ENCODE data around the gene DAGLA. TPM values are rescaled to one million over a fixed set of nuclear protein-coding genes. Genes with fewer than 3 reads are reported as not detected.

Gene DAGLA
- total and polyA plus RNA-seq, 10 donors: 0.27 to 5.0 (median 3.3) TPM

GRCh38 chr11:61635787-61636186, 44.4 kb upstream of the DAGLA start:
- peaks cover 0 to 6% (median 2%) of the 10 kb centered on the region in 6 donors for H3K4me1 ChIP-seq
- WGBS, 5 donors: 83 to 94% (median 89%) methylated on average over 5 of the region's 5 CpGs
- H3K9me3 ChIP-seq: no peaks in the 10 kb centered on the region
- no peak overlapping the region for H3K27ac ChIP-seq
- H3K4me3 ChIP-seq: no peak overlapping the region
- peaks cover 0 to 66% (median 0%) of the 10 kb centered on the region in 7 donors for H3K27me3 ChIP-seq (replicated peaks in 1 of 7)
- H3K36me3 ChIP-seq: no peaks in the 10 kb centered on the region
- intact Hi-C loops (cut with DNase I; ENCODE audit: low total_unique reads): loop anchor here (10.0 kb wide), 1 partner anchor 161 kb away; no protein-coding TSS in a partner anchor
- DNase-seq: no peak
- TF ChIP-seq CTCF (IDR thresholded peaks at IDR 0.05 in 8 of 11, conservative IDR thresholded peaks at IDR 0.05 in 3 of 11) (no peak), POLR2AphosphoS5 (IDR thresholded peaks at IDR 0.05) (no peak), POLR2A (IDR thresholded peaks at IDR 0.05) (no peak)

- no peak for DNase-seq
- Histone ChIP-seq H3K9me3 (no peaks in the 10 kb centered on the region), H3K4me1 (peaks cover 0 to 6% (median 2%) of the 10 kb centered on the region in 6 donors), H3K36me3 (no peaks in the 10 kb centered on the region), H3K27ac (no peak overlapping the region), H3K27me3 (replicated peaks in 1 of 7) (peaks cover 0 to 57% (median 0%) of the 10 kb centered on the region in 7 donors), H3K4me3 (no peak overlapping the region)
- 81 to 89% (median 84%) methylated on average over 11 of the region's 11 CpGs for WGBS, 5 donors
- no peak for TF ChIP-seq CTCF (IDR thresholded peaks at IDR 0.05 in 8 of 11, conservative IDR thresholded peaks at IDR 0.05 in 3 of 11)
- no peak for TF ChIP-seq POLR2AphosphoS5 (IDR thresholded peaks at IDR 0.05)
- TF ChIP-seq POLR2A (IDR thresholded peaks at IDR 0.05): no peak
- intact Hi-C loops (cut with DNase I; ENCODE audit: low total_unique reads): loop anchor here (10.0 kb wide), 1 partner anchor 162 kb away; no protein-coding TSS in a partner anchor
Measured at GRCh38 chr11:61636676-61637075, 43.5 kb upstream of the DAGLA start.

GRCh38 chr11:61637277-61637676, 42.9 kb upstream of the DAGLA start:
- H3K9me3 ChIP-seq: no peaks in the 10 kb centered on the region
- WGBS, 5 donors: 44 to 64% (median 55%) methylated on average over 9 of the region's 9 CpGs
- no peak overlapping the region for H3K27ac ChIP-seq
- H3K36me3 ChIP-seq: no peaks in the 10 kb centered on the region
- intact Hi-C loops (cut with DNase I; ENCODE audit: low total_unique reads): loop anchor here (10.0 kb wide), 1 partner anchor 162 kb away; no protein-coding TSS in a partner anchor
- H3K4me1 ChIP-seq: peaks cover 0 to 6% (median 2%) of the 10 kb centered on the region in 6 donors
- DNase-seq: no peak
- peaks cover 0 to 51% (median 0%) of the 10 kb centered on the region in 7 donors for H3K27me3 ChIP-seq (replicated peaks in 1 of 7)
- TF ChIP-seq POLR2A (IDR thresholded peaks at IDR 0.05): no peak
- TF ChIP-seq POLR2AphosphoS5 (IDR thresholded peaks at IDR 0.05): no peak
- TF ChIP-seq CTCF (IDR thresholded peaks at IDR 0.05 in 8 of 11, conservative IDR thresholded peaks at IDR 0.05 in 3 of 11): no peak
- no peak overlapping the region for H3K4me3 ChIP-seq

- WGBS, 5 donors: 72 to 86% (median 80%) methylated on average over 7 of the region's 7 CpGs
- no peak for DNase-seq
Measured at GRCh38 chr11:61639816-61640443, 40.3 kb upstream of the DAGLA start.

More at GRCh38 chr11:61639816-61640443, 40.3 kb upstream of the DAGLA start:
- Histone ChIP-seq H3K9me3 (no peaks in the 10 kb centered on the region), H3K36me3 (no peaks in the 10 kb centered on the region), H3K4me1 (peaks cover 0 to 6% (median 2%) of the 10 kb centered on the region in 6 donors), H3K4me3 (no peak overlapping the region), H3K27me3 (replicated peaks in 1 of 7) (peaks cover 0 to 35% (median 0%) of the 10 kb centered on the region in 7 donors), H3K27ac (no peak overlapping the region)
- no peak for TF ChIP-seq POLR2AphosphoS5 (IDR thresholded peaks at IDR 0.05)
- no peak for TF ChIP-seq POLR2A (IDR thresholded peaks at IDR 0.05)
- TF ChIP-seq CTCF (IDR thresholded peaks at IDR 0.05 in 8 of 11, conservative IDR thresholded peaks at IDR 0.05 in 3 of 11): no peak
- intact Hi-C loops (cut with DNase I; ENCODE audit: low total_unique reads): loop anchor here (10.0 kb wide), 1 partner anchor 165 kb away; no protein-coding TSS in a partner anchor
